Measurements from ENCODE around the gene CASQ2. TPM values are rescaled to one million over a fixed set of nuclear protein-coding genes. Genes with fewer than 3 reads are reported as not detected.

Gene CASQ2
- not detected in 2 replicates for total RNA-seq

DNA sequence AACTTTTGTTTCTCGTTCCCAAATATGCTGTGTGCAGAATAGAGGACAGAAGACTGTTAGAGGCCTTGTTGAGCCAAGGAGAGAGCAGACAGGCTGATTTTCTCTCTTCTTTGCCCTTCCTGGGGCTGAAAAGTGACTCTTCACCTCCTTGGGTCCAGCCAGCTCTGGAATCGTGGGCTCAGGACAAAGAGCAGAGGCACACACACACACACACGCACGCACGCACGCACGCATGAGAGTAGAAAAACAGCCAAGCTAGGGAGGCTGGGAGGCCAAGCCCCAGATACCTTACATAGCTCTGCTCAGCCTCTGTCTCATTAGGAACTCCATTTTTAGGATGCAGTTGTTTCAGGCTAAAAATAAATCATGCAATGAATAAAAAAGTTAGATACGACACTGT is at the start of gene CASQ2:
CASQ2 (minus strand) TSS at position 166 of the 400 bp plus-strand sequence. CDS start 173 bp downstream, outside the sequence.
- TF ChIP-seq, protein P1, sequence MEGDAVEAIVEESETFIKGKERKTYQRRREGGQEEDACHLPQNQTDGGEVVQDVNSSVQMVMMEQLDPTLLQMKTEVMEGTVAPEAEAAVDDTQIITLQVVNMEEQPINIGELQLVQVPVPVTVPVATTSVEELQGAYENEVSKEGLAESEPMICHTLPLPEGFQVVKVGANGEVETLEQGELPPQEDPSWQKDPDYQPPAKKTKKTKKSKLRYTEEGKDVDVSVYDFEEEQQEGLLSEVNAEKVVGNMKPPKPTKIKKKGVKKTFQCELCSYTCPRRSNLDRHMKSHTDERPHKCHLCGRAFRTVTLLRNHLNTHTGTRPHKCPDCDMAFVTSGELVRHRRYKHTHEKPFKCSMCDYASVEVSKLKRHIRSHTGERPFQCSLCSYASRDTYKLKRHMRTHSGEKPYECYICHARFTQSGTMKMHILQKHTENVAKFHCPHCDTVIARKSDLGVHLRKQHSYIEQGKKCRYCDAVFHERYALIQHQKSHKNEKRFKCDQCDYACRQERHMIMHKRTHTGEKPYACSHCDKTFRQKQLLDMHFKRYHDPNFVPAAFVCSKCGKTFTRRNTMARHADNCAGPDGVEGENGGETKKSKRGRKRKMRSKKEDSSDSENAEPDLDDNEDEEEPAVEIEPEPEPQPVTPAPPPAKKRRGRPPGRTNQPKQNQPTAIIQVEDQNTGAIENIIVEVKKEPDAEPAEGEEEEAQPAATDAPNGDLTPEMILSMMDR (conservative IDR thresholded peaks at IDR 0.05; ENCODE audit: low read depth, low read length): no peak
- DNase-seq (ENCODE audit: low read depth): no peak
- no peak within 1 kb of the TSS for H3K4me3 ChIP-seq (ENCODE audit: low read depth, low read length)

DNA sequence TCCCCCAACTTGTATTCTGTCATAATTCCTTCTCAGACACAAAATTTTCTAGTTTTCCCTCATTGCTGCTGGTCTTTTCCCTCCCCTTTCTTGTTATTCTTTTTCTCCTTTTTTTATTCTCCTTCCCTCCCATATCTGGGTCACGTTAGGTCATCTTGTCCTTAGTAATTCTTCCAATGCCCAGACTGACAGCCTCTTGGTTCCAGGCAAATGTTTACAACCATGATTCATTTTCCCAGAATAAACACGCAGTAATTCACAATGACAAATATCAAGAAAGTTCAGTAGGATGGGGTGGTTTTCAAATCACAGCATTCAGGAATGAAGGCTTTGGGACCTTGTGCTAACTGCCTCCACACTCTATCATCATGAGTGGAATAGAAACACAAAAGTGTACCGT is 47.2 kb upstream of the CASQ2 start:
- DNase-seq (ENCODE audit: low read depth): no peak
- TF ChIP-seq, protein P1 (conservative IDR thresholded peaks at IDR 0.05; ENCODE audit: low read depth, low read length): no peak
- no peak overlapping the region for H3K4me3 ChIP-seq (ENCODE audit: low read depth, low read length)

DNA sequence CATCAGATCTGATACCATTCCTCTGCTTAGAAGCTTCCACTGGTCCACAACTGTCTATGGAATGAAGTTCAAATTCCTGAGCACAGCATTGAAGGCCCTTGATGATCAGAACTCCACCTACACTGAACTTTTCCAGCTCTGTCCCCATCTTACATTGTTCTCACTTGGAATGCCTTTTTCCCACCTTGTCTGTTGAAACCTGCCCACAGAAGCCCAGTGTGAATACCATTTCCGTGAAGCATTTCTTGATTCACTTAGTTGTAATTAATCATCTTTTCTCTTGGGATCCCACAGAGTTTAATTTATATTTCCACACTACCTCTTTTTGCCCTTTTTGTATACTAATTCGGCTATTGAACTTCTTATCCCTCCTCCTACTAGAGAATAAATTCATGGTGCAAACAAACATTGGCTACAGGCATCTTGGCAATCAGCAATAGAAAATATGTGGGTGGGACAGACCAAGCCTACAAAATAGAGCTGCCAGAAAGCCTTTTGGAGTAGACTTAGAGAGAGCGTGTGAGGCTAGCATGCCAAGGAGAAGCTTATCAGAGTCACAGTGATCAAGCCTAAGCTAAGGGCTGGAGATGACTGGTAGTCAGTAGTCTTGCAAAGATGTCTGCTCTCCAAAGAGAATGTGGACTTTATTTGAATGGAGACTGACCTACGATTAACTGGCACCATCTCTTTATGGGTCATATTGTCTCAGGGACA is 46.3 kb upstream of the CASQ2 start:
- no peak for DNase-seq (ENCODE audit: low read depth)
- TF ChIP-seq, protein P1 (conservative IDR thresholded peaks at IDR 0.05; ENCODE audit: low read depth, low read length): no peak

DNA sequence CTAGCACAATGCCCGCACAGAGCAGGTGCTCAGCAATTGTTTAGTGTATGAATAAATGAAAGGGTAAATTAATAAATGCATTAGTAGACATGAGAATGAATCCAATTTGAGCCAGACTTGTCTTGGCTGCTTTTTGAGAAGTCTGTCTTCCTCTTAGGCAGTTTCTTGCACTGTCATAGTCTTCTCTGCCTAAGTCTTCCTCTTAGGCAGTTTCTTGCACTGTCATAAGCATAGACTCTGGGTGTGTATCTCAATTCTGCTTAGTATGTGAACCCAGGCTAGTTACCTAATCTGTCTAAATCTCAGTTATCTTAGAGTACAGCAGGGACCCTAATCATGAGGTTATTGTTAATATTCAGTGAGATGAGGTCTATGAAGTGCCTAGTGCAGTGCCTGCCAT is 45.2 kb upstream of the CASQ2 start:
- TF ChIP-seq, protein P1 (conservative IDR thresholded peaks at IDR 0.05; ENCODE audit: low read depth, low read length): no peak
- H3K4me3 ChIP-seq (ENCODE audit: low read depth, low read length): no peak overlapping the region
- DNase-seq (ENCODE audit: low read depth): no peak

More for the DNA sequence above, 46.3 kb upstream of the CASQ2 start:
- H3K4me3 ChIP-seq (ENCODE audit: low read depth, low read length): no peak overlapping the region

DNA sequence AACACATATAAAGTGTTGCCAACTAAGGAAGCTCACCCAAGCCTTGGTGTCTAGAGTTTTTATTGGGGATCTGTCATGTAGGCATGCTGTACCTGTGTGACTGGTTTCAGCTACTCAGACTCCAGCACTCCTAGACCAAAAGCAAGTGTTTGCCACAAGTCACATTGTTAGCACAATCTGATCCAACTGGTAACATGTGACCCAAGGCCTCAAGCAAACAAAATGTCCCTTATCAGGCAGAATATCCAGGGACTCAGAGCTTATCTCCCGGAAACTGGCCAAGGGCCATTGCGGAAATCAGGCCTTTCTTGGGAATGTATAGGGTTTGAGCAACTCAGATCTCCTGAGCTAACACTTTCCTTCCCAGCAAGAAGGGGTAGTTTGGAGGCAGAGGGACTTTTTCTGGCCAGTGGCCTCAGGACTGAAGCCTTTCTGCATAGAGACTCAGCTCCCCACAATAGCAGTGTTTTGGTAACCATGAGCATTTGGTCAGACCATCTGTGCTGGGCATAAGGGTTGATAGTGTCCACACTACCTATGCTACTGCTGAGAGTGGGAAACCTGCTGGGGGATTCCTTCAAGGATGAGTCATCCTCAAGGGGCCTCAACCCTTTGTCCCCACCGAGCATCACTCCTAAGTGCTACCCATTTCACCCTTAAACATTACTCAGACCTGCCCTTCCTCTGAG is 42.8 kb upstream of the CASQ2 start:
- no peak overlapping the region for H3K4me3 ChIP-seq (ENCODE audit: low read depth, low read length)
- no peak for DNase-seq (ENCODE audit: low read depth)
- TF ChIP-seq, protein P1 (conservative IDR thresholded peaks at IDR 0.05; ENCODE audit: low read depth, low read length): no peak

DNA sequence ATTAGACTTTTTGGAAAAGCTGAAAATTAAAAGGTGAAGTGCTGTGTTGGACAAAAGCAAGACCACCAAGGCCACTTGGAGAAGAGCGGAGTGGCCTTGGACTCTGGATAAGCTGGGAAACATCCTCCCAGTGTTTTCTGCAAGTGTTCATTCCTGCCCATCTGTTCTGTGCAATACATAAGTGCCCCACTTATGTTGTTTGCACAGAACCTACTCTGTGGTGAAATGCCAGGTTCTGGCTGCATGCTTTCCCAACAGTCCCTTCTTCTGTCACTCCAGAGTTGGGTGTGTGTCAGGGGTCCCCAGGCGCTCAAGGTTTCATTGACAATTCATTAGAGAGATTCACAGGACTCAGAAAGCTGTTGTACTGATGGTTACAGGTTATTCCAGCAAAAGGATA is 42.1 kb upstream of the CASQ2 start:
- TF ChIP-seq, protein P1 (conservative IDR thresholded peaks at IDR 0.05; ENCODE audit: low read depth, low read length): no peak
- no peak for DNase-seq (ENCODE audit: low read depth)
- H3K4me3 ChIP-seq (ENCODE audit: low read depth, low read length): no peak overlapping the region
